CD14-positive monocyte (primary cell): ENCODE results near the gene ARHGAP10. TPM values are rescaled to one million over a fixed set of nuclear protein-coding genes. Genes with fewer than 3 reads are reported as not detected.

ENCODE experiments used
- DNase-seq, 3 donors: peaks; one replicate each; pipeline ENCODE4 v3.0.0-alpha.2; 2011 to 2022
- H2AFZ ChIP-seq: 2 replicates; pipeline ENCODE4 v1.6.0; 2012; ENCODE audit warnings: mild to moderate bottlenecking, low read depth, low read length, inconsistent platforms; ENCODE audit not compliant: insufficient read depth, poor library complexity, severe bottlenecking
- H3K27ac ChIP-seq, 2 donors: 1 replicate in 1 of 2; 2 replicates in 1 of 2; pipeline ENCODE4 v1.5.1; 2012 to 2013; ENCODE audit warnings: low read length in 2 of 2, control low read depth in 1 of 2, inconsistent platforms in 1 of 2, low read depth in 1 of 2, mild to moderate bottlenecking in 1 of 2
- H3K27me3 ChIP-seq, 2 donors: one replicate each; pipeline versions ENCODE4 v1.6.0 to v1.6.1; 2011 to 2013; ENCODE audit warnings: low read length in 2 of 2; ENCODE audit not compliant: control insufficient read depth in 2 of 2, insufficient read depth in 2 of 2
- H3K36me3 ChIP-seq, 2 donors: replicated peaks in 1 of 2; 1 replicate in 1 of 2; 2 replicates in 1 of 2; pipeline versions ENCODE4 v1.5.1 to v1.6.1; 2012 to 2013; ENCODE audit warnings: low read length in 2 of 2, control low read depth in 1 of 2, inconsistent platforms in 1 of 2, mild to moderate bottlenecking in 1 of 2; ENCODE audit not compliant: insufficient read depth in 2 of 2, control insufficient read depth in 1 of 2
- H3K4me1 ChIP-seq, 2 donors: 1 replicate in 1 of 2; 2 replicates in 1 of 2; pipeline versions ENCODE4 v1.5.1 to v1.6.1; 2012 to 2013; ENCODE audit warnings: low read length in 2 of 2, control low read depth in 1 of 2, inconsistent platforms in 1 of 2, mild to moderate bottlenecking in 1 of 2, moderate library complexity in 1 of 2; ENCODE audit not compliant: insufficient read depth in 2 of 2, control insufficient read depth in 1 of 2
- H3K4me2 ChIP-seq: replicated peaks from 2 replicates; pipeline ENCODE3; 2012; ENCODE audit warnings: low read length, moderate library complexity, mild to moderate bottlenecking; ENCODE audit not compliant: poor library complexity, severe bottlenecking; ENCODE audit errors: extremely low read depth
- H3K4me3 ChIP-seq, 3 experiments: fragments of 200-600 bp in 1 of 3; sonication (generic) in 1 of 3; replicated peaks in 1 of 3; 1 replicate in 2 of 3; 2 replicates in 1 of 3; pipeline ENCODE4 v1.5.1; 2011 to 2013; ENCODE audit warnings: low read length in 3 of 3, mild to moderate bottlenecking in 3 of 3, control low read depth in 2 of 3, low read depth in 2 of 3, inconsistent platforms in 1 of 3, moderate library complexity in 1 of 3
- H3K79me2 ChIP-seq: 2 replicates; pipeline ENCODE4 v1.6.0; 2012; ENCODE audit warnings: mild to moderate bottlenecking, control low read depth, inconsistent platforms, low read length, moderate library complexity; ENCODE audit not compliant: insufficient read depth
- H3K9ac ChIP-seq: 2 replicates; pipeline ENCODE4 v1.6.0; 2017; ENCODE audit warnings: low read length, mild to moderate bottlenecking; ENCODE audit not compliant: insufficient read depth, poor library complexity, severe bottlenecking
- H3K9me3 ChIP-seq, 2 donors: replicated peaks in 1 of 2; 1 replicate in 1 of 2; 2 replicates in 1 of 2; pipeline versions ENCODE4 v1.5.1 to v1.6.1; 2012 to 2013; ENCODE audit warnings: low read length in 2 of 2, control low read depth in 1 of 2; ENCODE audit not compliant: control insufficient read depth in 1 of 2, insufficient read depth in 1 of 2
- H4K20me1 ChIP-seq: 2 replicates; pipeline ENCODE4 v1.6.0; 2012; ENCODE audit warnings: mild to moderate bottlenecking, low read length, control low read depth, moderate library complexity; ENCODE audit not compliant: insufficient read depth
- H3K27ac Mint-ChIP-seq, 7 donors: one replicate each; pipeline ENCODE4 v1.8.0; 2020; ENCODE audit warnings: mild to moderate bottlenecking in 7 of 7, mixed read lengths in 7 of 7, moderate library complexity in 6 of 7, inconsistent platforms in 2 of 7
- H3K27me3 Mint-ChIP-seq, 3 donors: one replicate each; pipeline ENCODE4 v1.8.0; 2021 to 2022; ENCODE audit warnings: low read depth in 3 of 3, mild to moderate bottlenecking in 3 of 3, mixed read lengths in 3 of 3, moderate library complexity in 3 of 3, inconsistent platforms in 1 of 3
- H3K36me3 Mint-ChIP-seq, 2 donors: one replicate each; pipeline ENCODE4 v1.8.0; 2020; ENCODE audit warnings: mixed read lengths in 2 of 2, inconsistent platforms in 1 of 2, mild to moderate bottlenecking in 1 of 2
- H3K4me1 Mint-ChIP-seq: one replicate; pipeline ENCODE4 v1.8.0; 2020; ENCODE audit warnings: mild to moderate bottlenecking, mixed read lengths
- H3K4me3 Mint-ChIP-seq, 2 donors: one replicate each; pipeline ENCODE4 v1.8.0; 2020; ENCODE audit warnings: mild to moderate bottlenecking in 2 of 2, mixed read lengths in 2 of 2, moderate library complexity in 1 of 2
- H3K9me3 Mint-ChIP-seq, 7 donors: one replicate each; pipeline ENCODE4 v1.8.0; 2020 to 2022; ENCODE audit warnings: mixed read lengths in 7 of 7, mild to moderate bottlenecking in 6 of 7, moderate library complexity in 6 of 7, inconsistent platforms in 2 of 7
- WGBS: methylation state at CpG from one replicate; pipeline ENCODE4 v1.1.5; 2013; ENCODE audit warnings: missing lambda C conversion rate; ENCODE audit not compliant: insufficient coverage; 5-methylcytosine and 5-hydroxymethylcytosine counted together
- intact Hi-C, 2 donors: fragments of 100-400 bp; cut with micrococcal nuclease; formaldehyde crosslinking; loops; one replicate each; pipeline versions ENCODE4 v1.15.0 to v1.15.1; 2023
- polyA plus RNA-seq, 3 donors: library from polyadenylated mRNA; depleted of rRNA in 1 of 3; unstranded in 2 of 3; stranded (reverse) in 1 of 3; fragments of 300-500 nt in 2 of 3; fragments of >200 nt in 1 of 3; fragmentation: Illumina TruSeq in 2 of 3; gene quantifications; 1 replicate in 2 of 3; 2 replicates in 1 of 3; pipeline ENCODE4 v1.2.3, GENCODE V29; 2012 to 2021
- TF ChIP-seq, protein P1 (sequence below): fragments of 200-600 bp; IDR thresholded peaks from one replicate; pipeline ENCODE4 v1.8.0; 2022; ENCODE audit warnings: antibody characterized with exemption, mild to moderate bottlenecking

The ARHGAP10 gene
- polyA plus RNA-seq, 3 donors: 1.7 to 4.3 (median 3.0) TPM

GRCh38 chr4:148051403-148051802 is 319.5 kb downstream of the ARHGAP10 start:
- TF ChIP-seq, protein P1, sequence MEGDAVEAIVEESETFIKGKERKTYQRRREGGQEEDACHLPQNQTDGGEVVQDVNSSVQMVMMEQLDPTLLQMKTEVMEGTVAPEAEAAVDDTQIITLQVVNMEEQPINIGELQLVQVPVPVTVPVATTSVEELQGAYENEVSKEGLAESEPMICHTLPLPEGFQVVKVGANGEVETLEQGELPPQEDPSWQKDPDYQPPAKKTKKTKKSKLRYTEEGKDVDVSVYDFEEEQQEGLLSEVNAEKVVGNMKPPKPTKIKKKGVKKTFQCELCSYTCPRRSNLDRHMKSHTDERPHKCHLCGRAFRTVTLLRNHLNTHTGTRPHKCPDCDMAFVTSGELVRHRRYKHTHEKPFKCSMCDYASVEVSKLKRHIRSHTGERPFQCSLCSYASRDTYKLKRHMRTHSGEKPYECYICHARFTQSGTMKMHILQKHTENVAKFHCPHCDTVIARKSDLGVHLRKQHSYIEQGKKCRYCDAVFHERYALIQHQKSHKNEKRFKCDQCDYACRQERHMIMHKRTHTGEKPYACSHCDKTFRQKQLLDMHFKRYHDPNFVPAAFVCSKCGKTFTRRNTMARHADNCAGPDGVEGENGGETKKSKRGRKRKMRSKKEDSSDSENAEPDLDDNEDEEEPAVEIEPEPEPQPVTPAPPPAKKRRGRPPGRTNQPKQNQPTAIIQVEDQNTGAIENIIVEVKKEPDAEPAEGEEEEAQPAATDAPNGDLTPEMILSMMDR: no peak
- intact Hi-C loops: no loop called here
- no peak for DNase-seq
- Histone ChIP-seq H3K4me2 (no peak overlapping the region), H3K4me3 (no peak overlapping the region), H3K4me1 (peaks cover 18 to 19% of the 10 kb centered on the region in 2 donors), H3K79me2 (no peaks in the 10 kb centered on the region), H3K27ac (no peak overlapping the region), H3K9me3 (no peaks in the 10 kb centered on the region), H2AFZ (no peak overlapping the region), H4K20me1 (no peaks in the 10 kb centered on the region), H3K27me3 (no peaks in the 10 kb centered on the region), H3K9ac (no peak overlapping the region), H3K36me3 (peaks cover 0 to 7% of the 10 kb centered on the region in 2 donors)
- WGBS: 61% methylated on average over 2 of the region's 4 CpGs
- Mint-ChIP-seq H3K27me3 (peaks cover 0 to 1% (median 0%) of the 10 kb centered on the region in 3 donors), H3K9me3 (peaks cover 0 to 3% (median 0%) of the 10 kb centered on the region in 7 donors), H3K27ac (no peak overlapping the region), H3K4me3 (no peak overlapping the region), H3K4me1 (peaks cover 18% of the 10 kb centered on the region), H3K36me3 (peaks cover 0 to 7% of the 10 kb centered on the region in 2 donors)

- H3K27ac Mint-ChIP-seq: no peak overlapping the region
Observed at GRCh38 chr4:148052448-148052847, 320.6 kb downstream of the ARHGAP10 start.

More at GRCh38 chr4:148052448-148052847, 320.6 kb downstream of the ARHGAP10 start:
- H3K9me3 Mint-ChIP-seq: peaks cover 0 to 3% (median 0%) of the 10 kb centered on the region in 7 donors
- no peak overlapping the region for H3K9ac ChIP-seq
- no peaks in the 10 kb centered on the region for H3K9me3 ChIP-seq
- peaks cover 0 to 7% of the 10 kb centered on the region in 2 donors for H3K36me3 Mint-ChIP-seq
- H3K4me2 ChIP-seq: no peak overlapping the region
- no peak overlapping the region for H3K27ac ChIP-seq
- H3K4me3 Mint-ChIP-seq: no peak overlapping the region
- no peaks in the 10 kb centered on the region for H3K79me2 ChIP-seq
- H3K4me1 Mint-ChIP-seq: peaks cover 29% of the 10 kb centered on the region
- H3K4me3 ChIP-seq: no peak overlapping the region
- H3K27me3 Mint-ChIP-seq: peaks cover 0 to 1% (median 0%) of the 10 kb centered on the region in 3 donors
- H3K36me3 ChIP-seq: no peaks in the 10 kb centered on the region
- peaks cover 25 to 29% of the 10 kb centered on the region in 2 donors for H3K4me1 ChIP-seq
- intact Hi-C loops: no loop called here
- no peak overlapping the region for H2AFZ ChIP-seq
- H4K20me1 ChIP-seq: no peaks in the 10 kb centered on the region
- DNase-seq: no peak
- H3K27me3 ChIP-seq: no peaks in the 10 kb centered on the region
- TF ChIP-seq, protein P1: no peak
